Epithelial cell of esophagus (primary cell): ENCODE data around the gene KIRREL2.
A peak's percentile ranks its signal among the peaks of the same experiment; 100 is the strongest.

Experiments used
- DNase-seq: peaks from one replicate; pipeline ENCODE4 v3.0.0; 2010; ENCODE audit warnings: low read depth
- H3K4me3 ChIP-seq: 2 replicates; pipeline ENCODE4 v1.5.1; 2011; ENCODE audit warnings: mild to moderate bottlenecking, low read length, control low read depth
- TF ChIP-seq, protein P1 (sequence below): IDR thresholded peaks from 2 replicates; pipeline ENCODE4 v1.5.1; 2011; ENCODE audit warnings: low read depth, mild to moderate bottlenecking, low read length, control low read depth, inconsistent platforms; ENCODE audit not compliant: insufficient read depth; ENCODE audit errors: missing control alignments

KIRREL2 gene

GRCh38 chr19:35898499-35898809 lies 41.7 kb downstream of the KIRREL2 start:
- TF ChIP-seq, protein P1, sequence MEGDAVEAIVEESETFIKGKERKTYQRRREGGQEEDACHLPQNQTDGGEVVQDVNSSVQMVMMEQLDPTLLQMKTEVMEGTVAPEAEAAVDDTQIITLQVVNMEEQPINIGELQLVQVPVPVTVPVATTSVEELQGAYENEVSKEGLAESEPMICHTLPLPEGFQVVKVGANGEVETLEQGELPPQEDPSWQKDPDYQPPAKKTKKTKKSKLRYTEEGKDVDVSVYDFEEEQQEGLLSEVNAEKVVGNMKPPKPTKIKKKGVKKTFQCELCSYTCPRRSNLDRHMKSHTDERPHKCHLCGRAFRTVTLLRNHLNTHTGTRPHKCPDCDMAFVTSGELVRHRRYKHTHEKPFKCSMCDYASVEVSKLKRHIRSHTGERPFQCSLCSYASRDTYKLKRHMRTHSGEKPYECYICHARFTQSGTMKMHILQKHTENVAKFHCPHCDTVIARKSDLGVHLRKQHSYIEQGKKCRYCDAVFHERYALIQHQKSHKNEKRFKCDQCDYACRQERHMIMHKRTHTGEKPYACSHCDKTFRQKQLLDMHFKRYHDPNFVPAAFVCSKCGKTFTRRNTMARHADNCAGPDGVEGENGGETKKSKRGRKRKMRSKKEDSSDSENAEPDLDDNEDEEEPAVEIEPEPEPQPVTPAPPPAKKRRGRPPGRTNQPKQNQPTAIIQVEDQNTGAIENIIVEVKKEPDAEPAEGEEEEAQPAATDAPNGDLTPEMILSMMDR = no peak
- peak overlapping the region; percentile 78 for H3K4me3 ChIP-seq
- no peak for DNase-seq

DNA sequence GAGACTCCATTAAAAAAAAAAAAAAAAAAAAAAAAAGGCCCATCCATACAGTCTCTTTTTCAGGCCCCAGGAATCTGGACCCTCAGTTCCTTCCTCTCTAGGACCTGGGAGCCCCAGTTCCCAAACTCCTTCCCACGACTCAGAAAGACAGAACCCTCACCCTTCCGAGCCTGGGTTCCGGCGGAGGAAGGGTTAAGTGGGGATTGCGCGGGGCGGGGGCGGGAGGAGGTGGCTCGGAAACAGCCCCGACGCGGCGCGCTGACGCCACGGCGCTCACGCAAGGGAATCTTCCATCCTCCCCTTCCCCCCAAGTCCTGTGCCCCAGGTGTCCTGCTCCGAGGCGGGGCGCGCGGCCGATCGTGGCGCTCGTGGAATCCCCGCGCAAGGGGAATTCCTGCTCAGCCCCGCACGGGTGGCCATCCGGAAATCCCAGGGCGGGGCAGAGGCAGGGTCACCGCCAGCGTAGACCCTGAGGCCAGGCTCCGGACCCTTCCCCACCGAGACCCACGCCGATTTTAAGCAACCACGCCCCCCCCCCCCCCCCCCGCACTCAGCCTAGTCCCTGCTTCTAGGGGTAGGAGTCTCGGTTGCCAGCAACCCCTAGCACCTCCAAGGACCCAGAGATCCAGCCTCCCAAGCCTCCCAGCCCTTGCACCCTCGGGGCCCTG lies 43.0 kb downstream of the KIRREL2 start:
- peak overlapping the region; percentile 78 for H3K4me3 ChIP-seq

DNA sequence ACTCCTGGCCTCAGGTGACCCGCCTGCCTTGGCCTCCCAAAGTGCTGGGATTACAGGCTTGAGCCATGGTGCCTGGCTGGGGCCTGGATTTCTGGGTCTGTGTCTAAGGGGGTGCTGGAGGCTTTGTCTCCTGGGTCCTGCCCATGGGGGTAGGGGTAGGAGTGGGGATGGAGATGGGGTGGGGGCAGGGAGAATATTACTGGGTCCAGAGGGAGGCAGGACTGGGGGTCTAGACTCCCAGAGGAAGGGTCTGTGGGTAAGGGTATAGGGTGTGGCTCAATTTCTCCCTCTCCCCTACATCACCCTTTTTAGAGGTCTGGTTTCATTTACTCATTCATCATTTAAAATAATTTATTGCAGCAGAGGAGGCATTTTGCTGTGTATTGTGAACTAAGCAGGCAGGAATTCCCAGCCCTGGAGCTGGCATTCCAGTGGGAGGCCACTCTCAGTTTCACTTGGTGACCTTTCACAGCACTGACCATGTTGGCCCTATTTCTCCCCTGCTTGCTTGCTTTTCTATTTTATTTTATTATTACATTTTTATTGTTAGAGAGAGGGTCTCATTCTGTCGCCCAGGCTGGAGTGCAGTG lies 44.4 kb downstream of the KIRREL2 start:
- H3K4me3 ChIP-seq = no peak overlapping the region
- DNase-seq = peak; percentile 8
- TF ChIP-seq, protein P1 = no peak

More for the DNA sequence above, 43.0 kb downstream of the KIRREL2 start:
- DNase-seq = peak; percentile 90
- TF ChIP-seq, protein P1 = no peak

- DNase-seq = peak; percentile 27
- TF ChIP-seq, protein P1 = no peak
- H3K4me3 ChIP-seq = no peak within 1 kb of the TSS
Observed at GRCh38 chr19:35901854-35902661, 45.3 kb downstream of the KIRREL2 start, which contains the start of gene HCST. TSS of gene HCST (plus strand) at chr19:35902529. CDS start at chr19:35902594, 65 bp downstream.

DNA sequence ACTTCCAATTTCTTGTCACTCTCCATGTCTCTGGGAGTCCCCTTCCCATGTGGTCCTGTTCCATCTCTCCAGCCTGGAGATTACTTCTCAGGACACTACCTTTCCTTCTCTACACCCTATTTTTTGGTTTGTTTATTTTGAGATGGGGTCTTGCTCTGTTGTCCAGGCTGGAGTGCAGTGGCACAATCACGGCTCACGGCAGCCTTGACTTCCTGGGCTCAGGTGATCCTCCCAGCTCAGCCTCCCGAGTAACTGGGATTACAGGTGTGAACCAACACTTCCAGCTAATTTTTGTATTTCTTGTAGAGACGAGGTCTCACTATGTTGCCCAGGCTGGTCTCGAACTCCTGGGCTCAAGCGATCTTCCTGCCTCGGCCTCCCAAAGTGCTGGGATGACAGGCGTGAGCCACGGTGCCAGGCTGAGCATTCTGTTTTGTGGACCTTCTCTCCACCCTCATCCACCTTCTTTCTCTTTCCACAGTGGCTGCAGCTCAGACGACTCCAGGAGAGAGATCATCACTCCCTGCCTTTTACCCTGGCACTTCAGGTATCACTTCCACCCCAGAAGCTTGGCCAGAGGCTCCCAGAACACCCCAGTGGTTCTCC lies 46.3 kb downstream of the KIRREL2 start:
- no peak overlapping the region for H3K4me3 ChIP-seq
- DNase-seq = no peak
- TF ChIP-seq, protein P1 = no peak

GRCh38 chr19:35903550-35904179 lies 47.0 kb downstream of the KIRREL2 start:
- peak; percentile 48 for DNase-seq
- H3K4me3 ChIP-seq = peak overlapping the region; percentile 15
- TF ChIP-seq, protein P1 = no peak
